Measurements from ENCODE around the gene FUT1.

- TF ChIP-seq CTCF (IDR thresholded peaks at IDR 0.05) (peak in 1 of 3 experiments; percentile 42), POLR2AphosphoS5 (IDR thresholded peaks at IDR 0.05) (peak; percentile 59 to 74), POLR2A (IDR thresholded peaks at IDR 0.05; ENCODE audit: low read depth) (no peak)
Measured at GRCh38 chr19:48713864-48714755, 38.3 kb downstream of the FUT1 start.
